B cell (primary cell): ENCODE results near the gene CARS2.

Source experiments
- EZH2 ChIP-seq: IDR thresholded peaks from 2 replicates; pipeline ENCODE4 v1.6.1; 2012; ENCODE audit warnings: borderline replicate concordance, low read depth, mild to moderate bottlenecking, moderate library complexity, low read length; ENCODE audit not compliant: insufficient read depth, poor library complexity, severe bottlenecking
- TF ChIP-seq, protein P1 (sequence below): fragments of 200-600 bp; IDR thresholded peaks from one replicate; pipeline ENCODE4 v1.8.0; 2022; ENCODE audit warnings: antibody characterized with exemption, mild to moderate bottlenecking

DNA sequence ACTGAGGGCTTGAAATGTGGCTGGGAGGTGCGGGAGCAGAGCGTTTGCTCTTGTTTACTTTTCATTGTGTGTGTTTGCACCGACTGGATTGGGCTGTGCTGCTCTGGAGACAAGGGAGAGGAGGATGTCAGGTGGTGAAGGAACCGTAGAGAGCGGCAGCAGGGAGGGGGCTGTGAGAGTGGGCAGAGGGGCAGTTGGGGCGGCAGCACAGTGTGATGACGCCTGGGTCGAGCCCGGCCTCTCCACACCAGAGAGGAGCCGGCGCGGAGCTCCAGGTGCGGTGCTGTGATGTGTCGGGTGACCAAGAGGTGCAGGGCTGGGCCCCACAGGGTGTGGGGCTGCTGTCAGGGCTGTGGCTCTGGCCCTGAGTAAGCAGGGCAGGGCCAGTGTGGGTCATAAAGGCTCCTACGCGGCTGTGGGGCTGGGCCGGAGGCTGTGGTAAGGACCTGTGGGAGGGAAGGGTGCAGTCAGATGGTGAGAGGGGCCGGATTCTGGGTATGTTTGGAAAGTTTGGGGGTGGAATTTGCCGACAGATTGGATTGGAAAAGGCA, 80.1 kb downstream of the CARS2 start:
- TF ChIP-seq, protein P1, sequence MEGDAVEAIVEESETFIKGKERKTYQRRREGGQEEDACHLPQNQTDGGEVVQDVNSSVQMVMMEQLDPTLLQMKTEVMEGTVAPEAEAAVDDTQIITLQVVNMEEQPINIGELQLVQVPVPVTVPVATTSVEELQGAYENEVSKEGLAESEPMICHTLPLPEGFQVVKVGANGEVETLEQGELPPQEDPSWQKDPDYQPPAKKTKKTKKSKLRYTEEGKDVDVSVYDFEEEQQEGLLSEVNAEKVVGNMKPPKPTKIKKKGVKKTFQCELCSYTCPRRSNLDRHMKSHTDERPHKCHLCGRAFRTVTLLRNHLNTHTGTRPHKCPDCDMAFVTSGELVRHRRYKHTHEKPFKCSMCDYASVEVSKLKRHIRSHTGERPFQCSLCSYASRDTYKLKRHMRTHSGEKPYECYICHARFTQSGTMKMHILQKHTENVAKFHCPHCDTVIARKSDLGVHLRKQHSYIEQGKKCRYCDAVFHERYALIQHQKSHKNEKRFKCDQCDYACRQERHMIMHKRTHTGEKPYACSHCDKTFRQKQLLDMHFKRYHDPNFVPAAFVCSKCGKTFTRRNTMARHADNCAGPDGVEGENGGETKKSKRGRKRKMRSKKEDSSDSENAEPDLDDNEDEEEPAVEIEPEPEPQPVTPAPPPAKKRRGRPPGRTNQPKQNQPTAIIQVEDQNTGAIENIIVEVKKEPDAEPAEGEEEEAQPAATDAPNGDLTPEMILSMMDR = no peak
- no peak for TF ChIP-seq EZH2
